Gastroesophageal sphincter (tissue), 3 donors: Measurements from ENCODE around the gene MOB1B.

Source experiments
- POLR2AphosphoS5 ChIP-seq: sonication (generic); formaldehyde crosslinking; IDR thresholded peaks from one replicate; pipeline ENCODE4 v1.6.1; 2017; ENCODE audit warnings: antibody characterized with exemption
- TF ChIP-seq, protein P1 (sequence below), 4 experiments: fragments of 200-600 bp in 2 of 4; fragments of 450-650 bp in 2 of 4; sonication (generic) in 1 of 4; IDR thresholded peaks; one replicate each; pipeline ENCODE4 v1.5.1; 2017 to 2019; ENCODE audit warnings: antibody characterized with exemption in 4 of 4, mild to moderate bottlenecking in 2 of 4, moderate library complexity in 2 of 4

DNA sequence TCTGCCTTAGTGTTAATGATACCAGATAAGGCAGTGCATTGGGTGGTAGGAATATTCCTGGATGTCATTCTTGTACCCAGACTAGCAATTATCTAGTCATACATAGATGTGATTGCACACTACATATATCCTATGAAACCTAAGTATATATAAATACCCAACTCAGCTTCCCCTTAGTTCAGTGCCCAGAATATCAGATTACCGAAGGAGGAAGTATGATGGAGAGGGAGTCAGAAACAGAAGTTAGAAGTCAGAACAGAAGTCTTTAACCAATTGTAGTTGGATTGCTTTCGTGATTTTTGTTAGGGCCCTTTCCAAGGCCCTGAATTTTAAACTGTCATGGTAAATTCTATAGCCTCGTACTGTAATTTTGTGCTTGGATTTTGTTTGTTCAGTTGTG is 42.9 kb downstream of the MOB1B start:
- TF ChIP-seq, protein P1, sequence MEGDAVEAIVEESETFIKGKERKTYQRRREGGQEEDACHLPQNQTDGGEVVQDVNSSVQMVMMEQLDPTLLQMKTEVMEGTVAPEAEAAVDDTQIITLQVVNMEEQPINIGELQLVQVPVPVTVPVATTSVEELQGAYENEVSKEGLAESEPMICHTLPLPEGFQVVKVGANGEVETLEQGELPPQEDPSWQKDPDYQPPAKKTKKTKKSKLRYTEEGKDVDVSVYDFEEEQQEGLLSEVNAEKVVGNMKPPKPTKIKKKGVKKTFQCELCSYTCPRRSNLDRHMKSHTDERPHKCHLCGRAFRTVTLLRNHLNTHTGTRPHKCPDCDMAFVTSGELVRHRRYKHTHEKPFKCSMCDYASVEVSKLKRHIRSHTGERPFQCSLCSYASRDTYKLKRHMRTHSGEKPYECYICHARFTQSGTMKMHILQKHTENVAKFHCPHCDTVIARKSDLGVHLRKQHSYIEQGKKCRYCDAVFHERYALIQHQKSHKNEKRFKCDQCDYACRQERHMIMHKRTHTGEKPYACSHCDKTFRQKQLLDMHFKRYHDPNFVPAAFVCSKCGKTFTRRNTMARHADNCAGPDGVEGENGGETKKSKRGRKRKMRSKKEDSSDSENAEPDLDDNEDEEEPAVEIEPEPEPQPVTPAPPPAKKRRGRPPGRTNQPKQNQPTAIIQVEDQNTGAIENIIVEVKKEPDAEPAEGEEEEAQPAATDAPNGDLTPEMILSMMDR (IDR thresholded peaks at IDR 0.05), result no peak
- TF ChIP-seq POLR2AphosphoS5, result no peak
